GM12865 (cell line): ENCODE data around the gene COL18A1.

Experiments
- DNase-seq: peaks from one replicate; pipeline ENCODE4 v3.0.0; 2010; ENCODE audit warnings: low read depth
- H3K4me3 ChIP-seq: 2 replicates; pipeline ENCODE4 v1.5.1; 2011; ENCODE audit warnings: mild to moderate bottlenecking, low read depth, low read length, control low read depth
- TF ChIP-seq, protein P1 (sequence below): IDR thresholded peaks from 2 replicates; pipeline ENCODE4 v1.5.1; 2011; ENCODE audit warnings: low read length, control low read depth, low read depth, inconsistent platforms; ENCODE audit not compliant: insufficient read depth; ENCODE audit errors: missing control alignments

COL18A1 gene

DNA sequence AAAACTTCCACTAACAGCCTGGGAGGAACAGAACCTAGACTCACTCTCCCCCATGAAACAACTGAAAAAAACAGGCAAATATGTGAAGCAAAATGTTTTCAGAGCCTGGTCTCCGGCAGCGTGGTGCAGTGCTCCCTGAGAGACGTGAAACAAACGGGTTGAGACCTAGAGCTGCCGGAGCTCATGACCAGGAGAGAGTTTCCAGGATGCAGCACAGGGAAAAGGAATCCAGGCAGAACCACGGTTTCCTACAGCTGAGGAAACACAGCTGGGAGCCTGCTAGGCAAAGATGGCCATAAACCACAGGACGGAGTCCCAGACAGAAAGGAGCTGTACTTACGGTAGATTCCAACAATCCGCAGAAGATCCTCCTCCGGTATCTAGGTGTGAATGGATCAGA, 157.4 kb downstream of the COL18A1 start:
- TF ChIP-seq, protein P1, sequence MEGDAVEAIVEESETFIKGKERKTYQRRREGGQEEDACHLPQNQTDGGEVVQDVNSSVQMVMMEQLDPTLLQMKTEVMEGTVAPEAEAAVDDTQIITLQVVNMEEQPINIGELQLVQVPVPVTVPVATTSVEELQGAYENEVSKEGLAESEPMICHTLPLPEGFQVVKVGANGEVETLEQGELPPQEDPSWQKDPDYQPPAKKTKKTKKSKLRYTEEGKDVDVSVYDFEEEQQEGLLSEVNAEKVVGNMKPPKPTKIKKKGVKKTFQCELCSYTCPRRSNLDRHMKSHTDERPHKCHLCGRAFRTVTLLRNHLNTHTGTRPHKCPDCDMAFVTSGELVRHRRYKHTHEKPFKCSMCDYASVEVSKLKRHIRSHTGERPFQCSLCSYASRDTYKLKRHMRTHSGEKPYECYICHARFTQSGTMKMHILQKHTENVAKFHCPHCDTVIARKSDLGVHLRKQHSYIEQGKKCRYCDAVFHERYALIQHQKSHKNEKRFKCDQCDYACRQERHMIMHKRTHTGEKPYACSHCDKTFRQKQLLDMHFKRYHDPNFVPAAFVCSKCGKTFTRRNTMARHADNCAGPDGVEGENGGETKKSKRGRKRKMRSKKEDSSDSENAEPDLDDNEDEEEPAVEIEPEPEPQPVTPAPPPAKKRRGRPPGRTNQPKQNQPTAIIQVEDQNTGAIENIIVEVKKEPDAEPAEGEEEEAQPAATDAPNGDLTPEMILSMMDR = no peak
- no peak overlapping the region for H3K4me3 ChIP-seq
- no peak for DNase-seq

DNA sequence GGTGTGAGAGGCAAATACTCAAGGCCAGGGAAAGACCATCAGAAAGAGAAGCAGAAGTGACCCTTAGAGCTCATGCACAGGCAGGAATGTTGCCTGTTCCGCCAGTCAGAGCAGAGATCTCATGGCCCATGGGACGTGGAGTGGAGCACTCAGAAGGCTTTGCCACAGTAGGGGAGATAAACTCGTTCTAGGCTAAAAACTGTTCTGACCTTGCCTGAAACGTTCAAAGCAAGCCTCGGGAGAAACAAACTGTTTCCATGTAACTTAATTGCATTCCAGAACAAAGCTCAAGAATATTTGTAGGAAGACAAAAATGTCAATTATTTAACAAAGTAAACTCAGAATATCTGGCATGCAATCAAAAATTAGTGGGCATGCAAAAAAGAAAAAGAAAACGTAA, 158.0 kb downstream of the COL18A1 start:
- no peak for DNase-seq
- no peak overlapping the region for H3K4me3 ChIP-seq
- TF ChIP-seq, protein P1 = no peak
